ENCODE results near the gene TOX2.
A peak's percentile ranks its signal among the peaks of the same experiment; 100 is the strongest.

The TOX2 gene

GRCh38 chr20:44006126-44006525 lies 91.5 kb downstream of the TOX2 start:
- no peak for DNase-seq

GRCh38 chr20:44006578-44006977 lies 91.9 kb downstream of the TOX2 start:
- DNase-seq, result no peak

- DNase-seq, result no peak
Measured at GRCh38 chr20:44008806-44009678, 94.4 kb downstream of the TOX2 start.

- no peak for DNase-seq
Measured at GRCh38 chr20:44009679-44009992, 95.0 kb downstream of the TOX2 start.

- DNase-seq, result no peak
Measured at GRCh38 chr20:44010162-44010704, 95.6 kb downstream of the TOX2 start.

- DNase-seq, result no peak
Measured at GRCh38 chr20:44011251-44011940, 96.7 kb downstream of the TOX2 start.

- DNase-seq, result no peak
Measured at GRCh38 chr20:44012466-44013226, 98.0 kb downstream of the TOX2 start.

GRCh38 chr20:44014807-44015732 lies 100.4 kb downstream of the TOX2 start:
- DNase-seq, result no peak

- DNase-seq, result no peak
Measured at GRCh38 chr20:44015733-44016103, 101.1 kb downstream of the TOX2 start.

GRCh38 chr20:44016525-44016924 lies 101.9 kb downstream of the TOX2 start:
- no peak for DNase-seq

- DNase-seq, result no peak
Measured at GRCh38 chr20:44017211-44017610, 102.6 kb downstream of the TOX2 start.

- DNase-seq, result no peak
Measured at GRCh38 chr20:44017905-44018258, 103.2 kb downstream of the TOX2 start.

- DNase-seq, result peak; percentile 81
Measured at GRCh38 chr20:44018259-44018941, 103.7 kb downstream of the TOX2 start.

- no peak for DNase-seq
Measured at GRCh38 chr20:44018942-44019637, 104.4 kb downstream of the TOX2 start.

- no peak for DNase-seq
Measured at GRCh38 chr20:44019638-44020335, 105.1 kb downstream of the TOX2 start.

GRCh38 chr20:44020406-44021148 lies 105.9 kb downstream of the TOX2 start:
- no peak for DNase-seq

GRCh38 chr20:44021186-44021585 lies 106.5 kb downstream of the TOX2 start:
- DNase-seq, result no peak

GRCh38 chr20:44021900-44022299 lies 107.2 kb downstream of the TOX2 start:
- DNase-seq, result no peak

GRCh38 chr20:44022464-44022863 lies 107.8 kb downstream of the TOX2 start:
- DNase-seq, result no peak

Data from right hindlimb (tissue), 1 donor.